ENCODE data around the gene EVX2.
A peak's percentile ranks its signal among the peaks of the same experiment; 100 is the strongest.

DNA sequence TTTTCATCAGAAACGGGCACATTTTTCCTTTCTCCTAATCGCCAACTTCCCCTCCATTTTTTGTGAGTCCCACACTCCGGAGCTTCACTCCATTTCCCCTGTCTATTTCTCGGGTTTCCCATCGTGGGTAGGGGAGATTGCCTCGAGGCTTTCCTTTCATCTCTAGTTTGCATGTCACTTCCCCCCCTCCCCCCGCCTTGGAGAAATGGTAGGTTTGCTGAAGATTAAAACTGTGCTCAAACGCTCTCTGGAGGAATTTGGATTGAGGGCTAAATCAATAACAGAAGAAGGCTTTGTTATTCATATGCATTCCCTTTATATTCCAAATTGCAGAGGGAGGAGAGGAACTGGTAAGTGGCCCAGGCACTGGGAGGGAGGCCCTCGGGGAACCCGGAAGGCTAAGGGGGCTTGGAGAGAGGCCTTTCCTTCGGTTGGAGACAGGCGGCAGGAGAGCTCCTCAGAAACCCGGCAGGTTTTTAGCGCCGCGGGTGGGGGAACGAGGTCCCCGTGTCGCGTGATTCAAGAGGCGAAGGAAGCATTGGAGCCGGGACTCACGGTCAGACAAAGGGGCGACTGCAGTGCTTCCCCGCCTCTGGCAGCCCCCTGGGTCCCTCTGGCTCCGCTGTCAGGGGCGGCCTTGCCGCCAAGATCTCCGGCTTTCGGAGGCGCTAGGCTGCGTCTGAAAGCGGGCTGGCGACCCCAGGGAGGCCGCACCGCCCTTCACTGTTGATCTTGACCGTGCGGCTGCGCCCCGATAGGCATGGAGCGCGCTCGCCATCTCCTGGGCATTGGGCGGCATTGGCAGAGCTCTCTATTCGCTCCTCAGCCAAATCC lies 13.4 kb upstream of the EVX2 start:
- TF ChIP-seq, protein P1, sequence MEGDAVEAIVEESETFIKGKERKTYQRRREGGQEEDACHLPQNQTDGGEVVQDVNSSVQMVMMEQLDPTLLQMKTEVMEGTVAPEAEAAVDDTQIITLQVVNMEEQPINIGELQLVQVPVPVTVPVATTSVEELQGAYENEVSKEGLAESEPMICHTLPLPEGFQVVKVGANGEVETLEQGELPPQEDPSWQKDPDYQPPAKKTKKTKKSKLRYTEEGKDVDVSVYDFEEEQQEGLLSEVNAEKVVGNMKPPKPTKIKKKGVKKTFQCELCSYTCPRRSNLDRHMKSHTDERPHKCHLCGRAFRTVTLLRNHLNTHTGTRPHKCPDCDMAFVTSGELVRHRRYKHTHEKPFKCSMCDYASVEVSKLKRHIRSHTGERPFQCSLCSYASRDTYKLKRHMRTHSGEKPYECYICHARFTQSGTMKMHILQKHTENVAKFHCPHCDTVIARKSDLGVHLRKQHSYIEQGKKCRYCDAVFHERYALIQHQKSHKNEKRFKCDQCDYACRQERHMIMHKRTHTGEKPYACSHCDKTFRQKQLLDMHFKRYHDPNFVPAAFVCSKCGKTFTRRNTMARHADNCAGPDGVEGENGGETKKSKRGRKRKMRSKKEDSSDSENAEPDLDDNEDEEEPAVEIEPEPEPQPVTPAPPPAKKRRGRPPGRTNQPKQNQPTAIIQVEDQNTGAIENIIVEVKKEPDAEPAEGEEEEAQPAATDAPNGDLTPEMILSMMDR (IDR thresholded peaks at IDR 0.05) = peak; percentile 51 to 75 (median 70)
- no peak for TF ChIP-seq POLR2AphosphoS5 (IDR thresholded peaks at IDR 0.05)

Data from breast epithelium (tissue), 3 donors.